Activated CD8-positive, alpha-beta memory T cell treated with anti-CD3 and anti-CD28 coated beads, Interleukin-2, amount 50 U/mL, for 1 hour (primary cell): Measurements from ENCODE around the gene DNM3.

Experiments
- DNase-seq: peaks from one replicate; pipeline ENCODE4 v3.0.0-alpha.2; 2020; ENCODE audit errors: extremely low read depth

DNM3 gene

GRCh38 chr1:172139196-172139595 lies 297.9 kb downstream of the DNM3 start:
- no peak for DNase-seq

GRCh38 chr1:172140072-172140471 lies 298.8 kb downstream of the DNM3 start:
- no peak for DNase-seq

- no peak for DNase-seq
Measured at GRCh38 chr1:172140591-172140990, 299.3 kb downstream of the DNM3 start.

- no peak for DNase-seq
Measured at GRCh38 chr1:172141341-172141881, 300.1 kb downstream of the DNM3 start.

- no peak for DNase-seq
Measured at GRCh38 chr1:172142324-172142723, 301.0 kb downstream of the DNM3 start.

- DNase-seq = no peak
Measured at GRCh38 chr1:172143384-172144055, 302.2 kb downstream of the DNM3 start.

GRCh38 chr1:172144445-172145061 lies 303.3 kb downstream of the DNM3 start:
- DNase-seq = no peak

- DNase-seq = no peak
Measured at GRCh38 chr1:172145231-172145651, 303.9 kb downstream of the DNM3 start.

GRCh38 chr1:172145656-172146055 lies 304.4 kb downstream of the DNM3 start:
- DNase-seq = no peak

- no peak for DNase-seq
Measured at GRCh38 chr1:172146141-172146850, 305.0 kb downstream of the DNM3 start.

- DNase-seq = no peak
Measured at GRCh38 chr1:172147541-172147940, 306.2 kb downstream of the DNM3 start.

GRCh38 chr1:172148213-172148612 lies 306.9 kb downstream of the DNM3 start:
- DNase-seq = no peak

GRCh38 chr1:172148707-172149106 lies 307.4 kb downstream of the DNM3 start:
- DNase-seq = no peak

GRCh38 chr1:172149346-172149745 lies 308.0 kb downstream of the DNM3 start:
- DNase-seq = no peak

- DNase-seq = no peak
Measured at GRCh38 chr1:172154551-172154950, 313.3 kb downstream of the DNM3 start.

GRCh38 chr1:172155766-172156165 lies 314.5 kb downstream of the DNM3 start:
- DNase-seq = no peak

GRCh38 chr1:172162236-172162635 lies 320.9 kb downstream of the DNM3 start:
- no peak for DNase-seq

- no peak for DNase-seq
Measured at GRCh38 chr1:172163498-172164215, 322.4 kb downstream of the DNM3 start.

- no peak for DNase-seq
Measured at GRCh38 chr1:172165403-172165802, 324.1 kb downstream of the DNM3 start.

- DNase-seq = no peak
Measured at GRCh38 chr1:172167796-172168596, 326.7 kb downstream of the DNM3 start.

GRCh38 chr1:172168597-172168872 lies 327.2 kb downstream of the DNM3 start:
- DNase-seq = no peak

- DNase-seq = no peak
Measured at GRCh38 chr1:172169836-172170235, 328.5 kb downstream of the DNM3 start.
